ENCODE measurements around the gene CAMSAP1.

CAMSAP1 gene

GRCh38 chr9:135848341-135849047 lies 58.9 kb downstream of the CAMSAP1 start:
- FAIRE-seq (no peak), DNase-seq (ENCODE audit: insufficient read length, low spot score) (no peak)

GRCh38 chr9:135847833-135848232 lies 59.5 kb downstream of the CAMSAP1 start:
- FAIRE-seq = no peak
- no peak for DNase-seq (ENCODE audit: insufficient read length, low spot score)

GRCh38 chr9:135840539-135840938 lies 66.8 kb downstream of the CAMSAP1 start:
- FAIRE-seq (no peak), DNase-seq (ENCODE audit: insufficient read length, low spot score) (no peak)

DNA sequence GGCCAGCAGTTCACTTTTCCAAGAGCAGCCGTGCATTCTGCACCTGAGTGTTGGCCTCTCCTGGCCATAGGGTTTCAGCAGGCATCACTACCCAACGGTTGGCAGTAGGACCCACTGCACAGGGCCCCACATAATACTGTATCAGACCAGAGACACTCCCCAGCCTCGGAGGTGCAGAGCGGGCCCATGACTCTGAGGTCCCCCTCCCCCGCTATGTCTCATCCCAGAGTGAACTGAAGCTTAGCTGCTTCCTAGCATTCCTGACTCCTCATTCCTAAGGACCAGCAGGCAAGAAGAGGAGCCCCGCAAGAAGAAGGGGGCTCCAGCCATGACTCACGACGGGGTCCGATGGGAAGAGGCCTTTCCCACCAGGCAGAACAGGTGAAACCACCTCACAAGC lies 67.2 kb downstream of the CAMSAP1 start:
- no peak for FAIRE-seq
- no peak for DNase-seq (ENCODE audit: insufficient read length, low spot score)

GRCh38 chr9:135839516-135839915 lies 67.8 kb downstream of the CAMSAP1 start:
- FAIRE-seq = no peak
- no peak for DNase-seq (ENCODE audit: insufficient read length, low spot score)

DNA sequence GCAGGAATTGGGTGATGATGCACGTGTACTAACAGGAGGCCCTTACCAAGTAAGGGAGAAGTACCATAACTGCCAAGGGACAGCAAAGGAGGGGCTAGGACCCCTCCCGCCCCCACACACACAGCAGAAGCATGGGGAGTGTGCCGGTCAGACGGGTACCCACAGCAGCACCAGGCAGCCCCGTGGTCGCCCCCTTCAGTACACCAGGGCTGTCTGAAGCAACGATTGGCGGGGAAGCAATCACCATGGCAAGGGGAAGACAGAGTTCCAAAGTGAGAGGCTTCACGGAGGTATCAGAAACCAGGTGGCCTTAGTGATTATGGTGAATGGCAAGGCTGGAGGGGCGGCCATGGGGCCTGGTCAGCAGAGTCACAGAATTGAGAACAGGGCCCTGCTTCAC lies 72.2 kb downstream of the CAMSAP1 start:
- FAIRE-seq (no peak), DNase-seq (ENCODE audit: insufficient read length, low spot score) (no peak)

GRCh38 chr9:135833864-135834263 lies 73.5 kb downstream of the CAMSAP1 start:
- DNase-seq (ENCODE audit: insufficient read length, low spot score) (no peak), FAIRE-seq (no peak)

DNA sequence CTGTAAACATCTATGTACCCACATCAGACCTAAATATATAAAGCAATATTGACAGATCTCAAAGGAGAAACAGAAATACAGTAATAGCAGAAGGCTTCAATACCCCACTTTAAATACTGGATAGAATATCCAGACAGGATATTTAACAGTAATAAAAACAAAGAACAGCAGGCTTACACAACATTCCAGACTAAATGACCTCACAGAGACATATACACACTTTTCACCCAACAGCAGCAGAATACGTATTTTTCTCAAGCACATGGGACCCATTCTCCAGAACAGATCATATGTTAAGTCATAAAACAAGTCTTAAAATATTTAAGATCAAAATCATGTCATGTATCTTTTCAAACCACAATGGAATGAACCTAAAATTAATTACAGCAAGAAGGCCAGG lies 76.8 kb downstream of the CAMSAP1 start:
- no peak for FAIRE-seq
- no peak for DNase-seq (ENCODE audit: insufficient read length, low spot score)

- DNase-seq (ENCODE audit: insufficient read length, low spot score) = no peak
- no peak for FAIRE-seq
Observed at GRCh38 chr9:135828656-135829055, 78.7 kb downstream of the CAMSAP1 start.

DNA sequence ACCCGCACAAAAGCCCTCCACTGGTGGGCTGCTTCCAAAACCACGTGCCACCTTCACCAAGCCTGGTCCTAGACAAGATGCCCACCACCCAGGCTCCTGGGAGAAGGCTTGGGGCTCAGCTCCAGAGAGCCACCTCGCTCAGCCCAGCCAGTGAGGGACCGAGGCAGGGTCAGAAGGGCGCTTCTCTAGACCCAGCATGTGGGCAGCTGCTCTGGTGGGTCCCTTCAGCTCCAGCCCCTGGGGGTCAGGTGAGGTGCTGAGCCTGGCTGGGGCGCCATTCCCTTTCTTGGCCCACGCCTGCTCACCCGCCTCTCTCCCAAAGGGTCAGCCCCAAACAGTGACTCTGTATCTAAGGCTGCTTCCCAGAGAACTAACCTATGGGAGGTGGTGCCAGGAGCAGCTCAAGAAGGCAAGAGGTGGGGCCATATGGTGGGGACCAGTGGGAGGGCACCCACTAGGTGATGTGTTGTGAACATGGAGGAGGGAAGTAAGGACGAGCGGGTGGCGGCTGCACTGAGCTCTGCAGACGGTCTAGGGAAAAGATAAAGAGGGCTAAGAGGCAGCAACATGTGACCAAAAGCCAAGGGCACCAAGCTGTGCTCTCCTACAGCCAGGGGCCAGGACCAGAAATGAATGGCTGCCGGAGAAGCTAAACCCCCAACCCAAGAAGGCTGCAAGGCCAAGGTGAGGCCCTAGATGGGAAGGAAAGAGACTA lies 79.3 kb downstream of the CAMSAP1 start:
- DNase-seq (ENCODE audit: insufficient read length, low spot score) = no peak

DNA sequence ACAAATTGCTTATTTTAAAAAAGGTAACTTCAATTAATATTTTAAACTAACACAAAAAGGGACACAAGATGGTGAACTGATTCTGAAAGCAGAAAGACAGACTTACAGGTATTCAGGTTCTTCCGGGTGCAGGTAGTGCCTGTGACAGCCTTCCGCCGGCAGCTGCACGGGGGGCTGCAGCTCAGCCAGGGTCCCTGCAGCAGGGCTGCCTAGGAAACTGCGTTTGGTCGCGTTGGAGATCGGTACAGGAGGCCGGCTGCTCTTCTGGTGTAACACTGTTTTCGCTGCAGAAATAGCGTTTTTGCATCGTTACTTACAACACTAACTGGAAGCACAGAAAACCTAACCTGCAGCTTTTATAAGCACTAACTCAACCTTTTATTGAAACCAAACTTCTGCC lies 80.0 kb downstream of the CAMSAP1 start:
- no peak for FAIRE-seq
- no peak for DNase-seq (ENCODE audit: insufficient read length, low spot score)

More for the DNA sequence above, 79.3 kb downstream of the CAMSAP1 start:
- no peak for FAIRE-seq

- FAIRE-seq = no peak
- no peak for DNase-seq (ENCODE audit: insufficient read length, low spot score)
Observed at GRCh38 chr9:135826188-135826545, 81.2 kb downstream of the CAMSAP1 start.

- no peak for DNase-seq (ENCODE audit: insufficient read length, low spot score)
- no peak for FAIRE-seq
Observed at GRCh38 chr9:135825435-135826187, 81.7 kb downstream of the CAMSAP1 start.

- DNase-seq (ENCODE audit: insufficient read length, low spot score) (no peak), FAIRE-seq (no peak)
Observed at GRCh38 chr9:135823036-135823435, 84.3 kb downstream of the CAMSAP1 start.

DNA sequence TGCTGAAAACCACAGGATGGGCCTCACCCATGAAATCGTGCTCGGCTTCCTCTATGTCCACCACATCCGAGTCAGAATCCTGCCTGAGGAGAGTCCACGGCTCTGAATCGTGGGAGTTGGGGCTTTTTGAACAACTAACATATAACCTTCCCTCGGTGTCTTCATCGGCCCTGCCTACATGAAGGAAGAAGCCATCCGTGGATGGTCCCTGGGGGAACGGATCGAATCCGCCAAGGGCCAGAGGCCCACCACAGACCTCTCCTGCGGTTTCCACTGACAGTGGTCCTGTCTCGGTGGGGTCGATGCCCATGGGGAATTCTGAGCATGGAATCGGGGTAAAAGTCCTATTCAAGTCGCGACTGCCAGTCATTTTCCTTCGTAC lies 85.0 kb downstream of the CAMSAP1 start:
- FAIRE-seq = no peak

GRCh38 chr9:135821733-135822373 lies 85.5 kb downstream of the CAMSAP1 start:
- FAIRE-seq (no peak), DNase-seq (ENCODE audit: insufficient read length, low spot score) (no peak)

More for the DNA sequence above, 85.0 kb downstream of the CAMSAP1 start:
- no peak for DNase-seq (ENCODE audit: insufficient read length, low spot score)

DNA sequence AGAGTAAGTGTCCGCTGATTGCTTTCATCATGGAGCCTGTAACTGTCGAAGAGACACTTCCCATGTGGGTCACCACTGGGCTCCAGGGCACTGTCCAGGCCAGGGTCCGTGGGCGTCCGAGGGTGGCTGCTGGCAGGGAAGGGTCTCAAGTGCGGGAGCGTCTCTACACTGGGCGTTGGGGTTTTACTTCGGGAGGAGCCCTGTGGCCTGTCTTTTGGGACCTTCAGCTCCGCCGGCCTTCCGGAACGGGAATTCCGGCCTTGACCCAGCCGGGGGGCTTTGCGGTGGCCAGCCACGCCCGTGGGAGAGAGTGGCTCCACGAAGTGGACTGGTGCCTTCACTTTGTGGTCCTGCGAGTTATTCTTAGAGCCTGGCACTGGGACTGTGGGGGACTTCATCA lies 86.2 kb downstream of the CAMSAP1 start:
- FAIRE-seq (no peak), DNase-seq (ENCODE audit: insufficient read length, low spot score) (no peak)

- FAIRE-seq = no peak
Observed at GRCh38 chr9:135820661-135821060, 86.7 kb downstream of the CAMSAP1 start.

GRCh38 chr9:135819905-135820304 lies 87.4 kb downstream of the CAMSAP1 start:
- FAIRE-seq (no peak), DNase-seq (ENCODE audit: insufficient read length, low spot score) (no peak)

More at GRCh38 chr9:135820661-135821060, 86.7 kb downstream of the CAMSAP1 start:
- DNase-seq (ENCODE audit: insufficient read length, low spot score) = no peak

GRCh38 chr9:135818718-135819475 lies 88.4 kb downstream of the CAMSAP1 start:
- FAIRE-seq = no peak

More at GRCh38 chr9:135818718-135819475, 88.4 kb downstream of the CAMSAP1 start:
- no peak for DNase-seq (ENCODE audit: insufficient read length, low spot score)
